Endodermal cell (in vitro differentiated cells): ENCODE measurements around the gene OR5K2. TPM values are rescaled to one million over a fixed set of nuclear protein-coding genes. Genes with fewer than 3 reads are reported as not detected.

Experiments used
- DNase-seq: peaks from one replicate; pipeline ENCODE4 v3.0.0-alpha.2; 2017
- H3K27ac ChIP-seq: 2 replicates; pipeline ENCODE4 v1.5.1; 2013; ENCODE audit warnings: mild to moderate bottlenecking, low read depth, low read length, moderate library complexity
- H3K27me3 ChIP-seq: 2 replicates; pipeline ENCODE4 v1.6.1; 2013; ENCODE audit warnings: mild to moderate bottlenecking, low read length, moderate library complexity; ENCODE audit not compliant: insufficient read depth, control insufficient read depth, poor library complexity, severe bottlenecking
- H3K36me3 ChIP-seq: 2 replicates; pipeline ENCODE4 v1.7.0; 2013; ENCODE audit warnings: mild to moderate bottlenecking, low read length, moderate library complexity; ENCODE audit not compliant: control insufficient read depth, insufficient read depth
- H3K4me1 ChIP-seq: one replicate; pipeline ENCODE4 v1.7.0; 2013; ENCODE audit warnings: low read length; ENCODE audit not compliant: control insufficient read depth, insufficient read depth
- H3K4me3 ChIP-seq: 2 replicates; pipeline ENCODE4 v1.5.1; 2013; ENCODE audit warnings: mild to moderate bottlenecking, low read length, moderate library complexity
- H3K9ac ChIP-seq: 2 replicates; pipeline ENCODE4 v1.6.1; 2013; ENCODE audit warnings: mild to moderate bottlenecking, low read length, moderate library complexity; ENCODE audit not compliant: poor library complexity, severe bottlenecking; ENCODE audit errors: extremely low read depth
- H3K9me3 ChIP-seq: 2 replicates; pipeline ENCODE4 v1.6.1; 2013; ENCODE audit warnings: mild to moderate bottlenecking, low read length, moderate library complexity; ENCODE audit not compliant: control insufficient read depth
- H3K27ac Mint-ChIP-seq: 2 replicates; pipeline ENCODE4 v1.8.0; 2020; ENCODE audit warnings: mixed read lengths
- H3K27me3 Mint-ChIP-seq: 2 replicates; pipeline ENCODE4 v1.8.0; 2021; ENCODE audit warnings: mild to moderate bottlenecking, mixed read lengths; ENCODE audit not compliant: insufficient read depth
- H3K36me3 Mint-ChIP-seq: 2 replicates; pipeline ENCODE4 v1.8.0; 2020; ENCODE audit warnings: low read depth, mixed read lengths
- H3K4me1 Mint-ChIP-seq: 2 replicates; pipeline ENCODE4 v1.8.0; 2020; ENCODE audit warnings: mixed read lengths
- H3K4me3 Mint-ChIP-seq: 2 replicates; pipeline ENCODE4 v1.8.0; 2020; ENCODE audit warnings: mild to moderate bottlenecking, moderate library complexity, mixed read lengths
- H3K9me3 Mint-ChIP-seq: 2 replicates; pipeline ENCODE4 v1.8.0; 2020; ENCODE audit warnings: mild to moderate bottlenecking, mixed read lengths
- CTCF ChIP-seq: fragments of 200-600 bp; sonication (generic); conservative IDR thresholded peaks from 2 replicates; pipeline ENCODE4 v1.5.0; 2021; ENCODE audit warnings: antibody characterized with exemption, mild to moderate bottlenecking
- WGBS, 2 experiments: methylation state at CpG; one replicate each; pipeline versions ENCODE4 v1.1.5 to v1.1.7; 2013; ENCODE audit warnings: missing lambda C conversion rate in 2 of 2, mixed read lengths in 1 of 2; ENCODE audit not compliant: insufficient coverage in 1 of 2, insufficient read length in 1 of 2; 5-methylcytosine and 5-hydroxymethylcytosine counted together
- total RNA-seq, 2 donors: library from RNA; stranded (reverse); fragmentation: NEBNext Ultra II Directional in 1 of 2; extraction: Animal tissue kit (Norgen Biotek cat#: 25700) in 1 of 2; gene quantifications; 2 replicates in 1 of 2; 3 replicates in 1 of 2; pipeline ENCODE4 v1.2.1, GENCODE V29; 2021

Gene OR5K2
- total RNA-seq, 2 donors from 2014 or later, result not detected

DNA sequence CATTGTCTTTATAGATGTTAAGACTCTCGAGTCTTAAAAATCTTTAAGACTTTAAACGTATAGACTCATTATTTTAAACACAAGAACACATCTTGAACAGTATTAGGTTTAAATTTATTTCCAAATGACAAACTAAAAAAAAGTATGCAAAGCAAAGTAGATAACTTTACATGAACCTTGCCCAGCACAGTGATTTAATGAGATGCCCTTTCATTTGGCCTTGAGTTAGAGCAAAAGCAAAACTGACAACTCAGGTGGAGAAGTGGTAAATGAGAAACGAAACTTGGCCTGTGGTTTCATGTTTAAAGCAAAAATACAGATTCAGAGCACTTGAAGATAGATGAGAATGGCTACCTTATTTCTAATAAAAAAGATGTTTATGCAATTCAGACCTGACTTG, 42.9 kb downstream of the OR5K2 start:
- whole genome bisulfite sequencing, 2 experiments, result 85 to 97% methylated on average over 2 to 3 of the region's 3 CpGs
- no peaks in the 10 kb centered on the region for H3K27me3 ChIP-seq
- Mint-ChIP-seq H3K36me3 (no peaks in the 10 kb centered on the region), H3K9me3 (no peaks in the 10 kb centered on the region), H3K4me1 (peaks cover 9% of the 10 kb centered on the region), H3K27me3 (no peaks in the 10 kb centered on the region), H3K4me3 (no peak overlapping the region), H3K27ac (no peak overlapping the region)
- H3K36me3 ChIP-seq, result no peaks in the 10 kb centered on the region
- H3K9me3 ChIP-seq, result no peaks in the 10 kb centered on the region
- no peaks in the 10 kb centered on the region for H3K4me1 ChIP-seq
- no peak overlapping the region for H3K27ac ChIP-seq
- no peak overlapping the region for H3K4me3 ChIP-seq
- no peak for TF ChIP-seq CTCF
- H3K9ac ChIP-seq, result no peak overlapping the region
- DNase-seq, result no peak

- H3K4me1 Mint-ChIP-seq, result peaks cover 9% of the 10 kb centered on the region
- H3K4me1 ChIP-seq, result no peaks in the 10 kb centered on the region
- no peak overlapping the region for H3K4me3 ChIP-seq
- no peaks in the 10 kb centered on the region for H3K36me3 ChIP-seq
- WGBS, 2 experiments, result 95% methylated on average over 1 of the region's 1 CpG; no CpG with 5 or more reads in 1 of the 2 experiments
- H3K27me3 Mint-ChIP-seq, result no peaks in the 10 kb centered on the region
- H3K9me3 Mint-ChIP-seq, result no peaks in the 10 kb centered on the region
- no peak overlapping the region for H3K4me3 Mint-ChIP-seq
- H3K27ac Mint-ChIP-seq, result no peak overlapping the region
- H3K9ac ChIP-seq, result no peak overlapping the region
- no peak for DNase-seq
- no peak for TF ChIP-seq CTCF
- H3K9me3 ChIP-seq, result no peaks in the 10 kb centered on the region
- H3K27me3 ChIP-seq, result no peaks in the 10 kb centered on the region
- H3K27ac ChIP-seq, result no peak overlapping the region
- no peaks in the 10 kb centered on the region for H3K36me3 Mint-ChIP-seq
These were observed 44.2 kb downstream of the OR5K2 start for GRCh38 chr3:98541695-98542094.

- H3K9me3 ChIP-seq, result no peaks in the 10 kb centered on the region
- no peaks in the 10 kb centered on the region for H3K4me1 ChIP-seq
- 97 to 100% methylated on average over 1 of the region's 1 CpG for WGBS, 2 experiments
- DNase-seq, result no peak
- no peak for TF ChIP-seq CTCF
- H3K27ac ChIP-seq, result no peak overlapping the region
- no peaks in the 10 kb centered on the region for H3K36me3 ChIP-seq
- Mint-ChIP-seq H3K27ac (no peak overlapping the region), H3K4me3 (no peak overlapping the region), H3K9me3 (no peaks in the 10 kb centered on the region), H3K27me3 (no peaks in the 10 kb centered on the region), H3K4me1 (peaks cover 9% of the 10 kb centered on the region), H3K36me3 (no peaks in the 10 kb centered on the region)
- no peak overlapping the region for H3K9ac ChIP-seq
- no peaks in the 10 kb centered on the region for H3K27me3 ChIP-seq
- H3K4me3 ChIP-seq, result no peak overlapping the region
These were observed 45.1 kb downstream of the OR5K2 start for GRCh38 chr3:98542623-98543022.
